ENCODE data around the gene PSPN.

Gene PSPN

DNA sequence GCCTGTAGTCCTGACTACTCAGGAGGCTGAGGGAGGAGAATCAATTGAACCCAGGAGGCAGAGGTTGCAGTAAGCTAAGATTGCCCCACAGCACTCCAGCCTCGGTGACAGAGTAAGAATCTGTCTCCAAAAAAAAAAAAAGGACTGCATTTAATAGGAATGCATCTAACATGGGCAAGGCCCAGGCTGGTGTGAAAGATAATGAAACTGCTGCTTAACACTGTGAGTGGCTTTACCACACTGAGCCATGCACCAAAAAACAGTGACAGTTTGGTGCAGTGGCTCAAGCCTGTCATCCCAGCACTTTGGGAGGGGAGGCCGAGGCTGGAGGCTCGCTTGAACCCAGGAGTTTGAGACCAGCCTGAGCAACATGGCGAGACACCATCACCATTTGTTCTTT is 8.6 kb upstream of the PSPN start:
- TF ChIP-seq CTCF (conservative IDR thresholded peaks at IDR 0.05; ENCODE audit: low read depth, low read length): no peak
- no peak for DNase-seq (ENCODE audit: low read depth)
- no peak overlapping the region for H3K4me3 ChIP-seq (ENCODE audit: low read depth, low read length)

- no peak for DNase-seq (ENCODE audit: low read depth)
- no peak overlapping the region for H3K4me3 ChIP-seq (ENCODE audit: low read depth, low read length)
- no peak for TF ChIP-seq CTCF (conservative IDR thresholded peaks at IDR 0.05; ENCODE audit: low read depth, low read length)
Measured at GRCh38 chr19:6383188-6383587, 7.5 kb upstream of the PSPN start.

- no peak for TF ChIP-seq CTCF (conservative IDR thresholded peaks at IDR 0.05; ENCODE audit: low read depth, low read length)
- no peak overlapping the region for H3K4me3 ChIP-seq (ENCODE audit: low read depth, low read length)
Measured at GRCh38 chr19:6381030-6381750, 5.5 kb upstream of the PSPN start.

GRCh38 chr19:6379744-6380143 is 4.0 kb upstream of the PSPN start:
- DNase-seq (ENCODE audit: low read depth): no peak
- no peak for TF ChIP-seq CTCF (conservative IDR thresholded peaks at IDR 0.05; ENCODE audit: low read depth, low read length)
- no peak overlapping the region for H3K4me3 ChIP-seq (ENCODE audit: low read depth, low read length)

More at GRCh38 chr19:6381030-6381750, 5.5 kb upstream of the PSPN start:
- no peak for DNase-seq (ENCODE audit: low read depth)

- TF ChIP-seq CTCF (conservative IDR thresholded peaks at IDR 0.05; ENCODE audit: low read depth, low read length): no peak
- no peak for DNase-seq (ENCODE audit: low read depth)
- H3K4me3 ChIP-seq (ENCODE audit: low read depth, low read length): no peak overlapping the region
Measured at GRCh38 chr19:6378486-6378885, 2.8 kb upstream of the PSPN start.

GRCh38 chr19:6378041-6378440 is 2.3 kb upstream of the PSPN start:
- DNase-seq (ENCODE audit: low read depth): peak; percentile 60
- no peak for TF ChIP-seq CTCF (conservative IDR thresholded peaks at IDR 0.05; ENCODE audit: low read depth, low read length)
- no peak overlapping the region for H3K4me3 ChIP-seq (ENCODE audit: low read depth, low read length)

- TF ChIP-seq CTCF (conservative IDR thresholded peaks at IDR 0.05; ENCODE audit: low read depth, low read length): no peak
- no peak overlapping the region for H3K4me3 ChIP-seq (ENCODE audit: low read depth, low read length)
- no peak for DNase-seq (ENCODE audit: low read depth)
Measured at GRCh38 chr19:6376512-6377190, 918 bp upstream of the PSPN start.
